Measurements from ENCODE around the gene PRR5L.

Gene PRR5L

GRCh38 chr11:36388951-36389350, 92.9 kb downstream of the PRR5L start:
- Mint-ChIP-seq H3K27ac (no peak overlapping the region), H3K9me3 (no peaks in the 10 kb centered on the region), H3K4me1 (peaks cover 9% of the 10 kb centered on the region), H3K36me3 (no peaks in the 10 kb centered on the region), H3K4me3 (no peak overlapping the region), H3K27me3 (peaks cover 3% of the 10 kb centered on the region)

GRCh38 chr11:36389811-36390210, 93.7 kb downstream of the PRR5L start:
- H3K4me3 Mint-ChIP-seq, result no peak overlapping the region
- peaks cover 2% of the 10 kb centered on the region for H3K27me3 Mint-ChIP-seq
- peaks cover 6% of the 10 kb centered on the region for H3K4me1 Mint-ChIP-seq
- H3K36me3 Mint-ChIP-seq, result no peaks in the 10 kb centered on the region
- H3K27ac Mint-ChIP-seq, result no peak overlapping the region
- no peaks in the 10 kb centered on the region for H3K9me3 Mint-ChIP-seq

GRCh38 chr11:36390963-36391471, 94.9 kb downstream of the PRR5L start:
- no peaks in the 10 kb centered on the region for H3K9me3 Mint-ChIP-seq
- H3K36me3 Mint-ChIP-seq, result no peaks in the 10 kb centered on the region
- H3K27me3 Mint-ChIP-seq, result peaks cover 2% of the 10 kb centered on the region
- no peak overlapping the region for H3K27ac Mint-ChIP-seq
- peaks cover 4% of the 10 kb centered on the region for H3K4me1 Mint-ChIP-seq
- H3K4me3 Mint-ChIP-seq, result no peak overlapping the region

- Mint-ChIP-seq H3K4me3 (no peak overlapping the region), H3K36me3 (no peaks in the 10 kb centered on the region), H3K9me3 (no peaks in the 10 kb centered on the region), H3K4me1 (peaks cover 4% of the 10 kb centered on the region), H3K27me3 (no peaks in the 10 kb centered on the region), H3K27ac (no peak overlapping the region)
Observed at GRCh38 chr11:36392196-36392595, 96.1 kb downstream of the PRR5L start.

GRCh38 chr11:36394056-36394455, 98.0 kb downstream of the PRR5L start:
- Mint-ChIP-seq H3K27me3 (no peaks in the 10 kb centered on the region), H3K9me3 (no peaks in the 10 kb centered on the region), H3K27ac (no peak overlapping the region), H3K36me3 (no peaks in the 10 kb centered on the region), H3K4me3 (no peak overlapping the region), H3K4me1 (peaks cover 4% of the 10 kb centered on the region)

GRCh38 chr11:36394926-36395325, 98.8 kb downstream of the PRR5L start:
- no peak overlapping the region for H3K27ac Mint-ChIP-seq
- H3K4me3 Mint-ChIP-seq, result no peak overlapping the region
- H3K27me3 Mint-ChIP-seq, result no peaks in the 10 kb centered on the region
- H3K9me3 Mint-ChIP-seq, result no peaks in the 10 kb centered on the region
- peaks cover 4% of the 10 kb centered on the region for H3K4me1 Mint-ChIP-seq
- H3K36me3 Mint-ChIP-seq, result no peaks in the 10 kb centered on the region

GRCh38 chr11:36395978-36396736, 100.1 kb downstream of the PRR5L start:
- Mint-ChIP-seq H3K27me3 (no peaks in the 10 kb centered on the region), H3K36me3 (no peaks in the 10 kb centered on the region), H3K9me3 (no peaks in the 10 kb centered on the region), H3K4me1 (peaks cover 10% of the 10 kb centered on the region), H3K27ac (no peak overlapping the region), H3K4me3 (no peak overlapping the region)

- Mint-ChIP-seq H3K4me3 (no peak overlapping the region), H3K27me3 (no peaks in the 10 kb centered on the region), H3K36me3 (no peaks in the 10 kb centered on the region), H3K9me3 (no peaks in the 10 kb centered on the region), H3K4me1 (peaks cover 8% of the 10 kb centered on the region), H3K27ac (no peak overlapping the region)
Observed at GRCh38 chr11:36398231-36398953, 102.3 kb downstream of the PRR5L start.

- Mint-ChIP-seq H3K27ac (no peak overlapping the region), H3K36me3 (no peaks in the 10 kb centered on the region), H3K9me3 (no peaks in the 10 kb centered on the region), H3K4me3 (no peak overlapping the region), H3K27me3 (no peaks in the 10 kb centered on the region), H3K4me1 (peaks cover 6% of the 10 kb centered on the region)
Observed at GRCh38 chr11:36399236-36399635, 103.1 kb downstream of the PRR5L start.

- no peak overlapping the region for H3K4me3 Mint-ChIP-seq
- peaks cover 6% of the 10 kb centered on the region for H3K4me1 Mint-ChIP-seq
- H3K9me3 Mint-ChIP-seq, result no peaks in the 10 kb centered on the region
- H3K36me3 Mint-ChIP-seq, result no peaks in the 10 kb centered on the region
- no peak overlapping the region for H3K27ac Mint-ChIP-seq
- H3K27me3 Mint-ChIP-seq, result no peaks in the 10 kb centered on the region
Observed at GRCh38 chr11:36399745-36400144, 103.7 kb downstream of the PRR5L start.

GRCh38 chr11:36400766-36401455, 104.8 kb downstream of the PRR5L start:
- Mint-ChIP-seq H3K27ac (no peak overlapping the region), H3K4me1 (peaks cover 6% of the 10 kb centered on the region), H3K27me3 (no peaks in the 10 kb centered on the region), H3K9me3 (no peaks in the 10 kb centered on the region), H3K4me3 (no peak overlapping the region), H3K36me3 (no peaks in the 10 kb centered on the region)

GRCh38 chr11:36402568-36403170, 106.6 kb downstream of the PRR5L start:
- no peak overlapping the region for H3K27ac Mint-ChIP-seq
- H3K4me3 Mint-ChIP-seq, result no peak overlapping the region
- no peaks in the 10 kb centered on the region for H3K36me3 Mint-ChIP-seq
- H3K9me3 Mint-ChIP-seq, result no peaks in the 10 kb centered on the region
- H3K27me3 Mint-ChIP-seq, result no peaks in the 10 kb centered on the region
- H3K4me1 Mint-ChIP-seq, result peaks cover 9% of the 10 kb centered on the region

- Mint-ChIP-seq H3K9me3 (no peaks in the 10 kb centered on the region), H3K4me1 (peaks cover 12% of the 10 kb centered on the region), H3K4me3 (no peak overlapping the region), H3K36me3 (no peaks in the 10 kb centered on the region), H3K27ac (no peak overlapping the region), H3K27me3 (no peaks in the 10 kb centered on the region)
Observed at GRCh38 chr11:36403661-36404060, 107.6 kb downstream of the PRR5L start.

- Mint-ChIP-seq H3K9me3 (no peaks in the 10 kb centered on the region), H3K27ac (no peak overlapping the region), H3K36me3 (peaks cover 1% of the 10 kb centered on the region), H3K27me3 (no peaks in the 10 kb centered on the region), H3K4me3 (no peak overlapping the region), H3K4me1 (peaks cover 24% of the 10 kb centered on the region)
Observed at GRCh38 chr11:36404831-36405230, 108.7 kb downstream of the PRR5L start.

- Mint-ChIP-seq H3K27me3 (no peaks in the 10 kb centered on the region), H3K27ac (no peak overlapping the region), H3K4me3 (no peak overlapping the region), H3K36me3 (peaks cover 1% of the 10 kb centered on the region), H3K4me1 (peaks cover 23% of the 10 kb centered on the region), H3K9me3 (no peaks in the 10 kb centered on the region)
Observed at GRCh38 chr11:36405585-36406367, 109.7 kb downstream of the PRR5L start.
